Measurements from ENCODE around the gene TESK2. TPM values are rescaled to one million over a fixed set of nuclear protein-coding genes. Genes with fewer than 3 reads are reported as not detected.

The TESK2 gene
- total and polyA plus RNA-seq, 2 of the 8 experiments (the other 6 are each of a cell fraction or from before 2014, with no cell fraction given), result 10.8 to 12.6 TPM

- TF ChIP-seq KDM4A (IDR thresholded peaks at IDR 0.05; ENCODE audit: low read depth, low read length, severe bottlenecking), result no peak
These were observed 173.8 kb downstream of the TESK2 start (continued) for GRCh38 chr1:45317166-45317565.
